H1 (cell line): ENCODE data around the gene CREB3L1. TPM values are rescaled to one million over a fixed set of nuclear protein-coding genes. Genes with fewer than 3 reads are reported as not detected.

Experiments
- CTCF ChIA-PET: fragments of 300-600 bp; sonication (Branson Sonifier 250); formaldehyde crosslinking; loops from one replicate; lab custom pipeline; 2021; ENCODE audit not compliant: partially characterized antibody; lab: Charles Lee
- POLR2A ChIA-PET: fragments of 300-600 bp; sonication (Branson Sonifier 250); formaldehyde crosslinking; loops from one replicate; lab custom pipeline; 2021; ENCODE audit warnings: inconsistent platforms; ENCODE audit not compliant: partially characterized antibody; lab: Charles Lee
- DNase-seq, 2 experiments: peaks; one replicate each; pipeline versions ENCODE4 v3.0.0 to v3.0.0-alpha.2; 2010 to 2022; ENCODE audit warnings: low spot score in 2 of 2, low read depth in 1 of 2, mixed read lengths in 1 of 2
- FAIRE-seq: peaks from 2 replicates; lab custom pipeline; 2011; peaks lifted over from hg19 to GRCh38; lab: Jason Lieb, UNC
- H2AFZ ChIP-seq: 2 replicates; pipeline ENCODE4 v1.8.1; 2012; ENCODE audit warnings: low read length, inconsistent platforms
- H2AK5ac ChIP-seq: 2 replicates; pipeline ENCODE4 v1.6.1; 2013; ENCODE audit warnings: low read depth, low read length
- H2BK120ac ChIP-seq: replicated peaks from 2 replicates; pipeline ENCODE3; 2013; ENCODE audit warnings: low read depth, low read length, inconsistent platforms
- H2BK12ac ChIP-seq: 2 replicates; pipeline ENCODE4 v1.6.1; 2013; ENCODE audit warnings: low read depth, low read length
- H2BK15ac ChIP-seq: 2 replicates; pipeline ENCODE4 v1.6.1; 2013; ENCODE audit warnings: low read length
- H2BK20ac ChIP-seq: 2 replicates; pipeline ENCODE4 v1.6.1; 2013; ENCODE audit warnings: low read length
- H2BK5ac ChIP-seq: 2 replicates; pipeline ENCODE4 v1.6.1; 2013; ENCODE audit warnings: low read depth, low read length
- H3K14ac ChIP-seq: 2 replicates; pipeline ENCODE4 v1.6.1; 2013; ENCODE audit warnings: inconsistent platforms; ENCODE audit not compliant: insufficient read length
- H3K18ac ChIP-seq: 2 replicates; pipeline ENCODE4 v1.6.1; 2013; ENCODE audit warnings: low read length; ENCODE audit errors: extremely low read depth
- H3K23ac ChIP-seq: 2 replicates; pipeline ENCODE4 v1.6.1; 2013; ENCODE audit warnings: inconsistent platforms; ENCODE audit not compliant: insufficient read length
- H3K23me2 ChIP-seq: 2 replicates; pipeline ENCODE4 v1.6.1; 2013; ENCODE audit warnings: low read depth, low read length
- H3K27ac ChIP-seq: 2 replicates; pipeline ENCODE4 v1.6.1; 2011; ENCODE audit warnings: low read depth, low read length, inconsistent platforms
- H3K27me3 ChIP-seq, 4 experiments: replicated peaks in 1 of 4; 1 replicate in 1 of 4; 2 replicates in 3 of 4; pipeline versions ENCODE4 v1.6.1 to v1.8.1; 2011 to 2013; ENCODE audit warnings: low read length in 3 of 4, mild to moderate bottlenecking in 3 of 4, inconsistent platforms in 2 of 4, mixed read lengths in 2 of 4, moderate library complexity in 1 of 4; ENCODE audit not compliant: control insufficient read depth in 3 of 4, insufficient read depth in 3 of 4; ENCODE audit errors: extremely low read depth in 1 of 4
- H3K36me3 ChIP-seq, 4 experiments: 2 replicates each; pipeline versions ENCODE4 v1.6.1 to v1.8.1; 2011 to 2013; ENCODE audit warnings: mild to moderate bottlenecking in 4 of 4, low read length in 3 of 4, moderate library complexity in 2 of 4, control low read depth in 1 of 4, inconsistent platforms in 1 of 4; ENCODE audit not compliant: insufficient read depth in 4 of 4, control insufficient read depth in 2 of 4
- H3K4ac ChIP-seq: replicated peaks from 2 replicates; pipeline ENCODE3; 2013; ENCODE audit warnings: low read length, low read depth, mixed read lengths, inconsistent platforms; ENCODE audit not compliant: insufficient read length
- H3K4me1 ChIP-seq, 4 experiments: replicated peaks in 1 of 4; 1 replicate in 1 of 4; 2 replicates in 3 of 4; pipeline versions ENCODE4 v1.6.1 to v1.8.1; 2011 to 2013; ENCODE audit warnings: low read length in 3 of 4, inconsistent platforms in 2 of 4, mixed read lengths in 1 of 4; ENCODE audit not compliant: insufficient read depth in 4 of 4, control insufficient read depth in 3 of 4
- H3K4me2 ChIP-seq, 2 experiments: 2 replicates each; pipeline versions ENCODE4 v1.6.1 to v1.8.1; 2011 to 2013; ENCODE audit warnings: low read depth in 2 of 2, low read length in 2 of 2, control low read depth in 1 of 2, inconsistent platforms in 1 of 2, mild to moderate bottlenecking in 1 of 2; ENCODE audit not compliant: insufficient read depth in 1 of 2
- H3K4me3 ChIP-seq, 4 experiments: fragments of 200-600, 300-600 bp in 1 of 4; sonication (generic), shearing (Covaris generic), sonication (Bioruptor Twin) in 1 of 4; 2 replicates each; pipeline versions ENCODE4 v1.5.1 to v1.8.1; 2011 to 2016; ENCODE audit warnings: low read length in 4 of 4, low read depth in 3 of 4, control low read depth in 2 of 4, inconsistent platforms in 2 of 4, mild to moderate bottlenecking in 2 of 4, mixed read lengths in 1 of 4, moderate library complexity in 1 of 4; ENCODE audit not compliant: insufficient read depth in 2 of 4; ENCODE audit errors: extremely low read depth in 1 of 4
- H3K56ac ChIP-seq: replicated peaks from 2 replicates; pipeline ENCODE3; 2013; ENCODE audit warnings: low read depth, mild to moderate bottlenecking, mixed read lengths, low read length, inconsistent platforms; ENCODE audit not compliant: insufficient read length
- H3K79me1 ChIP-seq: 2 replicates; pipeline ENCODE4 v1.6.1; 2013; ENCODE audit warnings: low read depth, low read length, control low read depth
- H3K79me2 ChIP-seq, 2 experiments: 2 replicates each; pipeline versions ENCODE4 v1.6.1 to v1.8.1; 2012 to 2013; ENCODE audit warnings: low read length in 2 of 2, mild to moderate bottlenecking in 2 of 2, inconsistent platforms in 1 of 2; ENCODE audit not compliant: insufficient read depth in 2 of 2, control insufficient read depth in 1 of 2
- H3K9ac ChIP-seq, 4 experiments: replicated peaks in 1 of 4; 1 replicate in 1 of 4; 2 replicates in 3 of 4; pipeline versions ENCODE4 v1.6.1 to v1.8.1; 2011 to 2013; ENCODE audit warnings: low read depth in 3 of 4, low read length in 3 of 4, control low read depth in 2 of 4, mild to moderate bottlenecking in 2 of 4, moderate library complexity in 2 of 4, inconsistent platforms in 1 of 4; ENCODE audit errors: extremely low read depth in 1 of 4
- H3K9me3 ChIP-seq, 2 experiments: 2 replicates each; pipeline versions ENCODE4 v1.6.1 to v1.8.1; 2012 to 2013; ENCODE audit warnings: mild to moderate bottlenecking in 2 of 2, moderate library complexity in 2 of 2, control low read depth in 1 of 2, inconsistent platforms in 1 of 2, low read depth in 1 of 2, low read length in 1 of 2, mixed read lengths in 1 of 2; ENCODE audit not compliant: insufficient read depth in 2 of 2
- H4K20me1 ChIP-seq, 2 experiments: replicated peaks in 1 of 2; 2 replicates each; pipeline versions ENCODE3 to v1.8.1; 2011 to 2013; ENCODE audit warnings: inconsistent platforms in 2 of 2, low read length in 2 of 2, mild to moderate bottlenecking in 1 of 2; ENCODE audit not compliant: insufficient read depth in 2 of 2, control insufficient read depth in 1 of 2
- H4K5ac ChIP-seq: 2 replicates; pipeline ENCODE4 v1.6.1; 2013; ENCODE audit warnings: low read length, low read depth, mixed read lengths, inconsistent platforms; ENCODE audit not compliant: insufficient read length
- H4K8ac ChIP-seq: 2 replicates; pipeline ENCODE4 v1.8.0; 2013; ENCODE audit warnings: mild to moderate bottlenecking, moderate library complexity, low read length, inconsistent platforms; ENCODE audit not compliant: insufficient read depth; ENCODE audit errors: extremely low read depth
- H4K91ac ChIP-seq: replicated peaks from 2 replicates; pipeline ENCODE3; 2013; ENCODE audit warnings: low read length, mixed read lengths, inconsistent platforms; ENCODE audit not compliant: insufficient read length
- BCL11A ChIP-seq, 2 experiments: IDR thresholded peaks; one replicate each; pipeline ENCODE4 v1.6.1; 2011; ENCODE audit warnings: low read depth in 2 of 2, low read length in 2 of 2, mild to moderate bottlenecking in 2 of 2
- BRCA1 ChIP-seq: IDR thresholded peaks from 2 replicates; pipeline ENCODE4 v1.6.1; 2012; ENCODE audit warnings: low read depth, low read length, improper control_type of control experiment
- CHD1 ChIP-seq: IDR thresholded peaks from 2 replicates; pipeline ENCODE4 v1.6.1; 2012; ENCODE audit warnings: low read depth, low read length, improper control_type of control experiment
- RAD21 ChIP-seq, 2 experiments: IDR thresholded peaks in 1 of 2; conservative IDR thresholded peaks in 1 of 2; 2 replicates each; pipeline ENCODE4 v1.6.1; 2011; ENCODE audit warnings: low read depth in 2 of 2, low read length in 2 of 2, improper control_type of control experiment in 1 of 2, inconsistent platforms in 1 of 2, mild to moderate bottlenecking in 1 of 2, moderate library complexity in 1 of 2
- TAF1 ChIP-seq: IDR thresholded peaks from 2 replicates; pipeline ENCODE4 v1.6.1; 2011; ENCODE audit warnings: mild to moderate bottlenecking, low read depth, low read length
- WGBS, 2 experiments: shearing (Covaris generic) in 1 of 2; methylation state at CpG; one replicate each; pipeline versions ENCODE4 v1.1.6 to v1.1.7; 2013 to 2015; ENCODE audit warnings: low lambda C conversion rate in 2 of 2, mixed read lengths in 2 of 2, inconsistent platforms in 1 of 2, low coverage in 1 of 2, missing lambda C conversion rate in 1 of 2; ENCODE audit not compliant: insufficient replicate concordance in 2 of 2, insufficient coverage in 1 of 2, insufficient read length in 1 of 2; ENCODE audit errors: extremely low coverage in 1 of 2, missing lambda C conversion rate in 1 of 2; 5-methylcytosine and 5-hydroxymethylcytosine counted together
- polyA plus RNA-seq, 7 experiments: library from polyadenylated mRNA; depleted of rRNA in 3 of 7; stranded (reverse) in 5 of 7; unstranded in 2 of 7; fragments of >200 nt in 5 of 7; fragments of 200-250 nt in 2 of 7; gene quantifications; 1 replicate in 5 of 7; 2 replicates in 1 of 7; 4 replicates in 1 of 7; pipeline versions ENCODE4 v1.2.1 to v1.2.3, GENCODE V29; 2011 to 2013; ENCODE audit warnings: missing spikeins in 2 of 7, mixed read lengths in 2 of 7
- total RNA-seq: library from RNA; stranded (reverse); fragmentation: NEBNext Ultra II Directional; extraction: Animal tissue kit (Norgen Biotek cat#: 25700); gene quantifications from 2 replicates; pipeline ENCODE4 v1.2.1, GENCODE V29; 2021
- TF ChIP-seq, protein P1 (sequence below): IDR thresholded peaks from 2 replicates; pipeline ENCODE4 v1.6.1; 2012; ENCODE audit warnings: inconsistent platforms

Gene CREB3L1
- total and polyA plus RNA-seq, 2 of the 8 experiments (the other 6 are each of a cell fraction or from before 2014, with no cell fraction given): 4.1 to 12.7 TPM

- Histone ChIP-seq H2AK5ac (no peak overlapping the region), H3K56ac (no peak overlapping the region), H3K9me3 (no peaks in the 10 kb centered on the region), H3K4me2 (peak overlapping the region in 1 of 2 experiments; percentile 62; a peak in 1 of 4 replicates), H2BK5ac (no peak overlapping the region), H3K27ac (no peak overlapping the region), H3K14ac (no peak overlapping the region), H2BK120ac (no peak overlapping the region), H3K23me2 (peaks cover 8% of the 10 kb centered on the region; the same call in 1 of the 2 replicates), H4K91ac (no peak overlapping the region), H4K8ac (no peak overlapping the region), H3K4ac (no peak overlapping the region), H3K9ac (no peak overlapping the region), H2BK15ac (0 out of 2 replicates have a peak overlapping the region, but pooled peaks have one; percentile 83), H3K79me1 (no peaks in the 10 kb centered on the region), H3K4me3 (no peak overlapping the region), H3K79me2 (no peaks in the 10 kb centered on the region), H2AFZ (no peak overlapping the region), H3K27me3 (peaks cover 14 to 44% (median 39%) of the 10 kb centered on the region in 4 experiments), H4K5ac (no peak overlapping the region), H3K18ac (no peak overlapping the region), H3K23ac (no peak overlapping the region), H2BK20ac (no peak overlapping the region), H2BK12ac (peak overlapping the region; percentile 86), H4K20me1 (no peaks in the 10 kb centered on the region), H3K36me3 (no peaks in the 10 kb centered on the region), H3K4me1 (peaks cover 10 to 53% (median 39%) of the 10 kb centered on the region in 4 experiments)
- ChIA-PET CTCF (interaction anchor here (0.5 to 42.5 kb wide), 5 partner anchors 19 to 1011 kb away, joined by 3 to 1004 read pairs (median 3); partner anchors contain the start of genes DGKZ and MDK), POLR2A (interaction anchor here (0.6 to 1.6 kb wide), 6 partner anchors 8 to 351 kb away, joined by 3 to 5 read pairs (median 4); no protein-coding TSS in a partner anchor)
- 86% methylated on average over 3 of the region's 3 CpGs; no CpG with 5 or more reads in 1 of the 2 experiments for WGBS, 2 experiments
- DNase-seq (no peak), FAIRE-seq (no peak)
- TF ChIP-seq BCL11A (IDR thresholded peaks at IDR 0.05; ENCODE audit: low read depth in 2 of 2, low read length in 2 of 2) (no peak), RAD21 (IDR thresholded peaks at IDR 0.05 in 1 of 2, conservative IDR thresholded peaks at IDR 0.05 in 1 of 2; ENCODE audit: low read depth in 2 of 2, low read length in 2 of 2) (no peak), TAF1 (no peak), BRCA1 (no peak), CHD1 (no peak)
- TF ChIP-seq, protein P1, sequence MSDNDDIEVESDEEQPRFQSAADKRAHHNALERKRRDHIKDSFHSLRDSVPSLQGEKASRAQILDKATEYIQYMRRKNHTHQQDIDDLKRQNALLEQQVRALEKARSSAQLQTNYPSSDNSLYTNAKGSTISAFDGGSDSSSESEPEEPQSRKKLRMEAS: no peak
Measured at GRCh38 chr11:46334211-46334610, 56.7 kb downstream of the CREB3L1 start.
